Measurements from ENCODE around the gene PCDHB6. TPM values are rescaled to one million over a fixed set of nuclear protein-coding genes. Genes with fewer than 3 reads are reported as not detected.
A peak's percentile ranks its signal among the peaks of the same experiment; 100 is the strongest.
"Not testable (repeated sequence)": the region's sequence is repeated elsewhere in the genome, so short reads cannot be mapped to it uniquely, and the experiment has no call there.

PCDHB6 gene
- total RNA-seq, 1 experiment from 2014 or later, result not detected

DNA sequence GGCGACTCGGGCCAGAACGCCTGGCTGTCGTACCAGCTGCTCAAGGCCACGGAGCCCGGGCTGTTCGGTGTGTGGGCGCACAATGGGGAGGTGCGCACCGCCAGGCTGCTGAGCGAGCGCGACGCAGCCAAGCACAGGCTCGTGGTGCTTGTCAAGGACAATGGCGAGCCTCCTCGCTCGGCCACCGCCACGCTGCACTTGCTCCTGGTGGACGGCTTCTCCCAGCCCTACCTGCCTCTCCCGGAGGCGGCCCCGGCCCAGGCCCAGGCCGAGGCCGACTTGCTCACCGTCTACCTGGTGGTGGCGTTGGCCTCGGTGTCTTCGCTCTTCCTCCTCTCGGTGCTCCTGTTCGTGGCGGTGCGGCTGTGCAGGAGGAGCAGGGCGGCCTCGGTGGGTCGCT, 44.5 kb downstream of the PCDHB6 start:
- DNase-seq (ENCODE audit: low read depth); in situ Hi-C loops (cut with HindIII; ENCODE audit: low pct_unique_long_range_greater_than_20kb, low sequenced_read_pairs): not testable (repeated sequence)

DNA sequence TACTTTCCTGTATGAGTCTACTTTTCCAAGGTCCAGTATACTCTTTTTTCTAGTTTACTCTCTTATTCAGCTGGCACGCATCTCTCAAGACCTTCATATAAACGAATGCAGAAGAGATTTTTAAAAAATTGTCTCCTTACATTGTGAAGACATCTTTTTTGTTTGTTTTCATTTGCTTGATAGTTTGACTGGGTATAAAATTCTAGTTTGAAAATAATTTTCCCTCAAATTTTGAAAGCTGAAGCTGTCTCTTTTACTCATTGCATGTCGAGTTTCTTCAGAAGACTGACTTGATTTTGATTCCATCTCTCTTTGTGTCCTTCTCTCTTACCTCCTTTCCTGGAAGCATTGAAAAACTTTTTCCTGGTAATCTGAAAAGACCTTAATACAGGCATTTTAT, 46.5 kb downstream of the PCDHB6 start:
- DNase-seq (ENCODE audit: low read depth), result no peak
- in situ Hi-C loops (cut with HindIII; ENCODE audit: low pct_unique_long_range_greater_than_20kb, low sequenced_read_pairs), result no loop called here

DNA sequence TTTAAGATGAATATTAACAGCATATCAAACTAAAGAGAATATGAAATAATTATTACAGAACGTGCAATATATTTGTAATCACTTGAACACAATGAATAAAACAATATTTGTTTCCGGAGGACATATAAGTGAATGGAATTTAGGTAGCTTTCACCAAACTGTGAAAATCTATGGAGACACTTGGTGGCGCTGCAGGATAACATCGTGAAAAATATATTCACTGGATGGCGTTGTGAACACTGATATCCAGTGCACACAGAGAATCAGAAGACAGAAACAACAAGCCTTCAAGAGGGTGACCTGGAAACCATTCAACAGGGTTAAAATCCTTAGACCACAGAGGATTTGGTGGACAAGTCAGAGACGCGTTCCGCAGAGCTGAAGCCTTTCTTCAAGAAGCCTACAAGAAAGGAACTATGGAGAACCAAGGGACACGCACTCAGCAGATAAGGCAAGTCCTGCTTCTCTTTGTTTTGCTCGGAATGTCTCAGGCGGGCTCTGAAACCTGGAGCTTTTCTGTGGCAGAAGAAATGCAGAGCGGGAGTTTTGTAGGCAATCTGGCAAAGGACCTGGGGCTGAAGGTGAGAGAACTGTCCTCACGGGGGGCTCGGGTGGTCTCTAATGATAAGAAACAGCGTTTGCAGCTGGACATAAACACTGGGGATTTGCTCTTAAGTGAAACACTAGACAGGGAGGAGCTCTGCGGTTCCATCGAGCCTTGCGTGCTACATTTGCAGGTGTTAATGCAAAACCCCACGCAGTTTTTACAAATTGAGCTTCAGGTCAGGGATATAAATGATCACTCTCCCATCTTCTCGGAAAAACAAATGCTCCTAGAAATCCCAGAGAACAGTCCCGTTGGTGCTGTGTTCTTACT, 49.7 kb downstream of the PCDHB6 start, which contains the start of gene PCDHB11:
TSS of gene PCDHB11 (plus strand) at position 269 of the 877 bp plus-strand sequence. CDS start at position 417, 148 bp downstream.
- peak; percentile 14 for DNase-seq (ENCODE audit: low read depth)
- in situ Hi-C loops (cut with HindIII; ENCODE audit: low pct_unique_long_range_greater_than_20kb, low sequenced_read_pairs), result no loop called here

DNA sequence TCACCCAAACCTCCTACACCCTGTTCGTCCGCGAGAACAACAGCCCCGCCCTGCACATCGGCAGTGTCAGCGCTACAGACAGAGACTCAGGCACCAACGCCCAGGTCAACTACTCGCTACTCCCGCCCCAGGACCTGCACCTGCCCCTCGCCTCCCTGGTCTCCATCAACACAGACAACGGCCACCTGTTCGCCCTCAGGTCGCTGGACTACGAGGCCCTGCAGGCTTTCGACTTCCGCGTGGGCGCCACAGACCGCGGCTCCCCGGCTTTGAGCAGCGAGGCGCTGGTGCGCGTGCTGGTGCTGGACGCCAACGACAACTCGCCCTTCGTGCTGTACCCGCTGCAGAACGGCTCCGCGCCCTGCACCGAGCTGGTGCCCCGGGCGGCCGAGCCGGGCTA, 51.3 kb downstream of the PCDHB6 start:
- DNase-seq (ENCODE audit: low read depth); in situ Hi-C loops (cut with HindIII; ENCODE audit: low pct_unique_long_range_greater_than_20kb, low sequenced_read_pairs): not testable (repeated sequence)

DNA sequence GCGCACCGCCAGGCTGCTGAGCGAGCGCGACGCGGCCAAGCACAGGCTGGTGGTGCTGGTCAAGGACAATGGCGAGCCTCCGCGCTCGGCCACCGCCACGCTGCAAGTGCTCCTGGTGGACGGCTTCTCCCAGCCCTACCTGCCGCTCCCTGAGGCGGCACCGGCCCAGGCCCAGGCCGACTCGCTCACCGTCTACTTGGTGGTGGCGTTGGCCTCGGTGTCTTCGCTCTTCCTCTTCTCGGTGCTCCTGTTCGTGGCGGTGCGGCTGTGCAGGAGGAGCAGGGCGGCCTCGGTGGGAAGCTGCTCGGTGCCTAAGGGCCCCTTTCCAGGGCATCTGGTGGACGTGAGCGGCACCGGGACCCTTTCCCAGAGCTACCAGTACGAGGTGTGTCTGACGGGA, 51.8 kb downstream of the PCDHB6 start:
- in situ Hi-C loops (cut with HindIII; ENCODE audit: low pct_unique_long_range_greater_than_20kb, low sequenced_read_pairs); DNase-seq (ENCODE audit: low read depth): not testable (repeated sequence)

Other genes starting within 250 kb of the PCDHB6 start
- 0.09 and 0.10 TPM in 2 replicates for gene PCDHAC1, start 223.8 kb upstream of the PCDHB6 start, total RNA-seq (2014; rRNA removed; shearing (Covaris generic); ENCODE audit: low replicate concordance)
- 2.8 and 4.6 TPM in 2 replicates for gene PCDHAC2, start 183.6 kb upstream of the PCDHB6 start, total RNA-seq (2014; rRNA removed; shearing (Covaris generic); ENCODE audit: low replicate concordance)
- gene PCDHB1, start 98.7 kb upstream of the PCDHB6 start, total RNA-seq (2014; rRNA removed; shearing (Covaris generic); ENCODE audit: low replicate concordance), result not detected in 2 replicates
- gene PCDHB2, start 55.4 kb upstream of the PCDHB6 start, total RNA-seq (2014; rRNA removed; shearing (Covaris generic); ENCODE audit: low replicate concordance), result not detected in 2 replicates
- gene PCDHB3, start 49.6 kb upstream of the PCDHB6 start, total RNA-seq (2014; rRNA removed; shearing (Covaris generic); ENCODE audit: low replicate concordance), result not detected in 2 replicates
- not detected in 2 replicates for gene PCDHB4, start 28.2 kb upstream of the PCDHB6 start, total RNA-seq (2014; rRNA removed; shearing (Covaris generic); ENCODE audit: low replicate concordance)
- 13.9 and 17.1 TPM in 2 replicates for gene PCDHB5, start 14.9 kb upstream of the PCDHB6 start, total RNA-seq (2014; rRNA removed; shearing (Covaris generic); ENCODE audit: low replicate concordance)
- 0.90 and 1.2 TPM in 2 replicates for gene PCDHB7, start 22.6 kb downstream of the PCDHB6 start, total RNA-seq (2014; rRNA removed; shearing (Covaris generic); ENCODE audit: low replicate concordance)
- gene PCDHB8, start 27.7 kb downstream of the PCDHB6 start, total RNA-seq (2014; rRNA removed; shearing (Covaris generic); ENCODE audit: low replicate concordance), result not detected in 2 replicates
- 3.1 and 4.1 TPM in 2 replicates for gene PCDHB16, start 32.3 kb downstream of the PCDHB6 start, total RNA-seq (2014; rRNA removed; shearing (Covaris generic); ENCODE audit: low replicate concordance)
- 1.1 and 1.6 TPM in 2 replicates for gene PCDHB9, start 37.1 kb downstream of the PCDHB6 start, total RNA-seq (2014; rRNA removed; shearing (Covaris generic); ENCODE audit: low replicate concordance)
- 0.41 and 1.2 TPM in 2 replicates for gene PCDHB10, start 42.3 kb downstream of the PCDHB6 start, total RNA-seq (2014; rRNA removed; shearing (Covaris generic); ENCODE audit: low replicate concordance)
- 0.61 TPM in 1 of 2 replicates, not detected in the other for gene PCDHB11, start 49.6 kb downstream of the PCDHB6 start, total RNA-seq (2014; rRNA removed; shearing (Covaris generic); ENCODE audit: low replicate concordance)
- 0.35 TPM in 1 of 2 replicates, not detected in the other for gene PCDHB12, start 58.7 kb downstream of the PCDHB6 start, total RNA-seq (2014; rRNA removed; shearing (Covaris generic); ENCODE audit: low replicate concordance)
- 0.44 and 0.93 TPM in 2 replicates for gene PCDHB13, start 63.9 kb downstream of the PCDHB6 start, total RNA-seq (2014; rRNA removed; shearing (Covaris generic); ENCODE audit: low replicate concordance)
- 0.29 and 7.7 TPM in 2 replicates for gene PCDHB14, start 73.3 kb downstream of the PCDHB6 start, total RNA-seq (2014; rRNA removed; shearing (Covaris generic); ENCODE audit: low replicate concordance)
- gene PCDHB15, start 95.3 kb downstream of the PCDHB6 start, total RNA-seq (2014; rRNA removed; shearing (Covaris generic); ENCODE audit: low replicate concordance), result not detected in 2 replicates
- not detected in 2 replicates for gene SLC25A2, start 154.0 kb downstream of the PCDHB6 start, total RNA-seq (2014; rRNA removed; shearing (Covaris generic); ENCODE audit: low replicate concordance)
- 103 and 109 TPM in 2 replicates for gene TAF7, start 170.7 kb downstream of the PCDHB6 start, total RNA-seq (2014; rRNA removed; shearing (Covaris generic); ENCODE audit: low replicate concordance)
- 0.07 TPM in 1 of 2 replicates, not detected in the other for gene PCDHGA1, start 180.5 kb downstream of the PCDHB6 start, total RNA-seq (2014; rRNA removed; shearing (Covaris generic); ENCODE audit: low replicate concordance)
- not detected in 2 replicates for gene PCDHGA2, start 188.7 kb downstream of the PCDHB6 start, total RNA-seq (2014; rRNA removed; shearing (Covaris generic); ENCODE audit: low replicate concordance)
- gene PCDHGA3, start 193.8 kb downstream of the PCDHB6 start, total RNA-seq (2014; rRNA removed; shearing (Covaris generic); ENCODE audit: low replicate concordance), result not detected in 2 replicates
- 0.06 TPM in 1 of 2 replicates, not detected in the other for gene PCDHGB1, start 200.0 kb downstream of the PCDHB6 start, total RNA-seq (2014; rRNA removed; shearing (Covaris generic); ENCODE audit: low replicate concordance)
- not detected in 2 replicates for gene PCDHGA4, start 205.0 kb downstream of the PCDHB6 start, total RNA-seq (2014; rRNA removed; shearing (Covaris generic); ENCODE audit: low replicate concordance)
- 0.34 TPM in 1 of 2 replicates, not detected in the other for gene PCDHGB2, start 209.9 kb downstream of the PCDHB6 start, total RNA-seq (2014; rRNA removed; shearing (Covaris generic); ENCODE audit: low replicate concordance)
- gene PCDHGA5, start 214.1 kb downstream of the PCDHB6 start, total RNA-seq (2014; rRNA removed; shearing (Covaris generic); ENCODE audit: low replicate concordance), result 0.24 TPM in 1 of 2 replicates, not detected in the other
- gene PCDHGB3, start 220.2 kb downstream of the PCDHB6 start, total RNA-seq (2014; rRNA removed; shearing (Covaris generic); ENCODE audit: low replicate concordance), result not detected in 2 replicates
- gene PCDHGA6, start 223.8 kb downstream of the PCDHB6 start, total RNA-seq (2014; rRNA removed; shearing (Covaris generic); ENCODE audit: low replicate concordance), result 1.6 TPM in 1 of 2 replicates, not detected in the other
- not detected in 2 replicates for gene PCDHGA7, start 232.7 kb downstream of the PCDHB6 start, total RNA-seq (2014; rRNA removed; shearing (Covaris generic); ENCODE audit: low replicate concordance)
- gene PCDHGB4, start 237.6 kb downstream of the PCDHB6 start, total RNA-seq (2014; rRNA removed; shearing (Covaris generic); ENCODE audit: low replicate concordance), result not detected in 2 replicates
- not detected in 2 replicates for gene PCDHGA8, start 242.6 kb downstream of the PCDHB6 start, total RNA-seq (2014; rRNA removed; shearing (Covaris generic); ENCODE audit: low replicate concordance)
- not detected in 2 replicates for gene PCDHGB5, start 247.9 kb downstream of the PCDHB6 start, total RNA-seq (2014; rRNA removed; shearing (Covaris generic); ENCODE audit: low replicate concordance)